HG03558 (cell line): ENCODE measurements around the gene TBC1D5.
"Not testable (repeated sequence)": the region's sequence is repeated elsewhere in the genome, so short reads cannot be mapped to it uniquely, and the experiment has no call there.

Experiments used
- ATAC-seq: cut with Tn5 transposase; IDR thresholded peaks from one replicate; pipeline ENCODE4 v1.9.1; 2021; ENCODE audit warnings: moderate number of reproducible peaks; ENCODE audit not compliant: unreplicated experiment; ENCODE audit errors: extremely low read depth

TBC1D5 gene

GRCh38 chr3:17742102-17742879, at the start of gene TBC1D5:
Gene TBC1D5, minus strand, starts transcription at chr3:17742631. Its CDS starts 234,061 bp downstream, at chr3:17508570.
- peak; percentile 70 for ATAC-seq

GRCh38 chr3:17783426-17783825, 41.0 kb upstream of the TBC1D5 start:
- no peak for ATAC-seq

GRCh38 chr3:17782751-17783150, 40.3 kb upstream of the TBC1D5 start:
- no peak for ATAC-seq

GRCh38 chr3:17780369-17780768, 37.9 kb upstream of the TBC1D5 start:
- ATAC-seq, result not testable (repeated sequence)

GRCh38 chr3:17779304-17780250, 37.1 kb upstream of the TBC1D5 start:
- not testable (repeated sequence) for ATAC-seq

- not testable (repeated sequence) for ATAC-seq
These were observed 34.9 kb upstream of the TBC1D5 start for GRCh38 chr3:17777326-17777725.

GRCh38 chr3:17775073-17775472, 32.6 kb upstream of the TBC1D5 start:
- no peak for ATAC-seq

GRCh38 chr3:17774180-17774910, 31.9 kb upstream of the TBC1D5 start:
- ATAC-seq, result not testable (repeated sequence)

GRCh38 chr3:17772556-17772955, 30.1 kb upstream of the TBC1D5 start:
- ATAC-seq, result no peak

GRCh38 chr3:17771177-17772017, 29.0 kb upstream of the TBC1D5 start:
- ATAC-seq, result no peak

- ATAC-seq, result no peak
These were observed 28.3 kb upstream of the TBC1D5 start for GRCh38 chr3:17770682-17771081.

GRCh38 chr3:17765819-17766472, 23.5 kb upstream of the TBC1D5 start:
- peak; percentile 58 for ATAC-seq

GRCh38 chr3:17761563-17761962, 19.1 kb upstream of the TBC1D5 start:
- no peak for ATAC-seq

GRCh38 chr3:17759901-17760300, 17.5 kb upstream of the TBC1D5 start:
- no peak for ATAC-seq

GRCh38 chr3:17755836-17756235, 13.4 kb upstream of the TBC1D5 start:
- ATAC-seq, result peak; percentile 40

- ATAC-seq, result no peak
These were observed 11.2 kb upstream of the TBC1D5 start for GRCh38 chr3:17753632-17753992.

GRCh38 chr3:17752876-17753631, 10.6 kb upstream of the TBC1D5 start:
- ATAC-seq, result no peak

- no peak for ATAC-seq
These were observed 10.0 kb upstream of the TBC1D5 start for GRCh38 chr3:17752436-17752835.
